ENCODE measurements around the gene GBGT1. TPM values are rescaled to one million over a fixed set of nuclear protein-coding genes. Genes with fewer than 3 reads are reported as not detected.

GBGT1 gene
- total RNA-seq, 1 donor = 4.7 TPM

DNA sequence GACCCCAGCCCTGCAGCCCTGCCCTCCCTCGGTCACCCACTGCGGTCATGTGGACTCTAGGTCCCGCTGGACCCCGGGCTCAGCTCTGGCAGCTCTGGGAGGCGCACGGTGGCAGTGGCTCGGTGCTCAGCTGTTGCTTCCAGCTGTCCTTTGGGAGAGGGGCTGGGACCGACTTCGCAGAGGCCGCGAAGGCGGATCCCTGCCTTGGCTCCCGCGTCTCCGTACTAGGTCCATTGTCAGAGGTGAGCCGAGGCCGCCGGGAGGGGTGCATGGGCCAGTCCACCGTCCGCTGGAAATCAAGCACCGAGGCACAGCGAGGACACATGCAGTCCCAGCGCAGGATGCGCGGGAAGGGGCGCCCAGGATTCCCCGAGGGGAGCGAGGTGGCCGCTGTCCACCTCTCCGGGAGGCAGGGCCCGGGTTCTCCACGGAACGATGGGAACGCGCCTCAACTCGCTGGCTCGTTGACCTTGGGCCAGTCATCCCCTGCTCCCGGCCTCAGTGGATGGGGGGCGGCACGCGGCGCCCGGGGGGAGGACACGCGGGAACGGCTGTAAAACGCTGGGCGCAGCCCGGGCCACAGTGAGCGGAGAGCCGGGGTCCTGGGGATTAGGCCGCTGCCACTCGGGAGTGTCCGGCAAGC is 732 bp downstream of the GBGT1 start:
- H3K4me3 ChIP-seq (ENCODE audit: low read depth, low read length) = peak overlapping the region; percentile 71
- TF ChIP-seq, protein P1, sequence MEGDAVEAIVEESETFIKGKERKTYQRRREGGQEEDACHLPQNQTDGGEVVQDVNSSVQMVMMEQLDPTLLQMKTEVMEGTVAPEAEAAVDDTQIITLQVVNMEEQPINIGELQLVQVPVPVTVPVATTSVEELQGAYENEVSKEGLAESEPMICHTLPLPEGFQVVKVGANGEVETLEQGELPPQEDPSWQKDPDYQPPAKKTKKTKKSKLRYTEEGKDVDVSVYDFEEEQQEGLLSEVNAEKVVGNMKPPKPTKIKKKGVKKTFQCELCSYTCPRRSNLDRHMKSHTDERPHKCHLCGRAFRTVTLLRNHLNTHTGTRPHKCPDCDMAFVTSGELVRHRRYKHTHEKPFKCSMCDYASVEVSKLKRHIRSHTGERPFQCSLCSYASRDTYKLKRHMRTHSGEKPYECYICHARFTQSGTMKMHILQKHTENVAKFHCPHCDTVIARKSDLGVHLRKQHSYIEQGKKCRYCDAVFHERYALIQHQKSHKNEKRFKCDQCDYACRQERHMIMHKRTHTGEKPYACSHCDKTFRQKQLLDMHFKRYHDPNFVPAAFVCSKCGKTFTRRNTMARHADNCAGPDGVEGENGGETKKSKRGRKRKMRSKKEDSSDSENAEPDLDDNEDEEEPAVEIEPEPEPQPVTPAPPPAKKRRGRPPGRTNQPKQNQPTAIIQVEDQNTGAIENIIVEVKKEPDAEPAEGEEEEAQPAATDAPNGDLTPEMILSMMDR (IDR thresholded peaks at IDR 0.05; ENCODE audit: insufficient read depth, low read depth, low read length) = no peak
- no peak for DNase-seq (ENCODE audit: low read depth)

DNA sequence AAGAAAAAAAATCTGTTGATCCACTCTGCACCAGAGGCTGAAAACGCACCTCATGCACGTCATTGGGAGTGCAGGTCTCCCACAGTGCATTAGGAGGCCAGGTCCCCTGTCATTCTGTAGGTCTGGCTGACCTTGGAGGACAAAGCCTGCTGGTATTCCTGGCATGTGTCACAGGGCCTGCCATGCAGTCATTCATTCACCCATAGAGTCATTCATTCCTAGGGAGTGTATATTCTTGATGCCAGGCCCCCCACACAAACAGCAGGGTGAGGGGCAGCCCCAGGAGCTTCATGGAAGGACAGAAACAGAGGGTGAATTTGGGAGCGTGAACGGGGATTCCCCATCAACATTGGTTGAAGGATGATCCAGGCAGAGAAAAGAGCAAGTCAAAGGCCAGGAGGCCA is 2.2 kb downstream of the GBGT1 start:
- TF ChIP-seq, protein P1 (IDR thresholded peaks at IDR 0.05; ENCODE audit: insufficient read depth, low read depth, low read length) = no peak
- no peak overlapping the region for H3K4me3 ChIP-seq (ENCODE audit: low read depth, low read length)
- DNase-seq (ENCODE audit: low read depth) = no peak

DNA sequence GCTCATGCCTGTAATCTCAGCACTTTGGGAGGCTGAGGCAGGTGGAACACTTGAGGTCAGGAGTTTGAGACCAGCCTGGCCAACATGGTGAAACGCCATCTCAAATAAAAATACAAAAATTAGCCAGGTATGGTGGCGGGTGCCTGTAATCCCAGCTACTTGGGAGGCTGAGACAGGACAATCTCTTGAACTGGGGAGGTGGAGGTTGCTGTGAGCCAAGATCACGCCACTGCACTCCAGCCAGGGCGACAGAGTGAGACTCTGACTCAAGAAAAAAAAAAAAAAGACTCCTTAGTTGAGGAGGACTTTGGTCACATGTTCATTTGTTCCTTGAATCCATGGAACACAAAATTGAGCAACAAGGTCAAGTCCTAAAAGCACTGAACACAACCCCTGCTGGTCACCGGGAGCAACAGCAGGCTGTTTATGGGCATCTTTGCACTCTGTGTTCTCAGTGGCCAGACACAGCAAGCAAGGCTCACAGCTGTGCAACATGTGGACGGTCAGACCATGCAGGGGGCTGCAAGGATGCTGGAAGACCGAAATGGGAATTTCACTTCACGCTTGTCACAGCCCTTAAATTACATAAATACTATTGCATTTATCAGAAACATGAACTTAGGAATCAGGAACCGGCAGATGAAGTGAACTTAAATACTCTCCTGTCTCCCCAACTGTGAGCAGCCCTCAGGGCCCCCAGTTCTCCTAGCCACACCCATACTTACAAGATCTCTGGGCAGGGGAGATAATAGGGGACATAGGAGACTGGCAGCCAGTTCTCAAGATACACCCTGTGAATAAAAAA is 2.8 kb downstream of the GBGT1 start:
- TF ChIP-seq, protein P1 (IDR thresholded peaks at IDR 0.05; ENCODE audit: insufficient read depth, low read depth, low read length) = peak; percentile 87
- peak; percentile 87 for DNase-seq (ENCODE audit: low read depth)
- no peak overlapping the region for H3K4me3 ChIP-seq (ENCODE audit: low read depth, low read length)

DNA sequence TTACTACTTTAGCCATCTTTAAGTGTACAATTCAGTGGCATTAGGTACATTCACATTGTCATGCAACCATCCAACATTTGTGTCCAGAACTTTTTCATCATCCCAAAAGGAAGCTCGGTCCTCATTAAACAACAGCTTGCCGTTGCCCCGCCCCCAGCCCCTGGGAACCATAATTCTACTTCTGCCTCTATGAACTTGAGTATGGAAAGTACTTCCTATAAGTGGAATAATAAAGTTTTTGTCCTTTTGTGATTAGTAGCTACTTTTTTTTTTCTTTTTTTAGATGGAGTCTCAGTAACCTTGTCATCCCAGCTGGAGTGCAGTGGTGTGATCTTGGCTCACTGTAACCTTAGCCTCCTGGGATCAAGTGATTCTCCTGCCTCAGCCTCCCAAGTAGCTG is 5.0 kb downstream of the GBGT1 start:
- no peak overlapping the region for H3K4me3 ChIP-seq (ENCODE audit: low read depth, low read length)

DNA sequence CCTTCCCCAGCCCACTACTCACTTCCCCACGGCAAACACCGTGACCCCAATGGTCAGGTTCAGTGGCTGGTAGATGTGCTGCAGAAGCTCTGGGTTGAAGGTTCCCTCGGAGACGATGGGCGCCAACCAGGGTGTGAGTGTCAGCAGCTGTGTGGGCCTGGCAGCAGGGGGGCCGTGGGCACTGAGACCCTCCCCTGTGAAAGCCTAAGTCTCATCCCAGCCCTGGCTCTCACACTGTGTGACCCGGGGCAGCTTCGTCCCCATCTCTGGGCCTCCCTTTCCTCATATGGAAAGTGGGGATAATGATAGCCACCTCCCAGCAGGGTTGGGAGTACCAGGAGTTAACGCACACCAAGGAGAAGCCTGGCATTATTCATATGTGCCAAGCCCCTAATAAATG is 8.6 kb downstream of the GBGT1 start:
- no peak for DNase-seq (ENCODE audit: low read depth)
- TF ChIP-seq, protein P1 (IDR thresholded peaks at IDR 0.05; ENCODE audit: insufficient read depth, low read depth, low read length) = no peak
- no peak overlapping the region for H3K4me3 ChIP-seq (ENCODE audit: low read depth, low read length)

More for the DNA sequence above, 5.0 kb downstream of the GBGT1 start:
- TF ChIP-seq, protein P1 (IDR thresholded peaks at IDR 0.05; ENCODE audit: insufficient read depth, low read depth, low read length) = no peak
- DNase-seq (ENCODE audit: low read depth) = no peak

DNA sequence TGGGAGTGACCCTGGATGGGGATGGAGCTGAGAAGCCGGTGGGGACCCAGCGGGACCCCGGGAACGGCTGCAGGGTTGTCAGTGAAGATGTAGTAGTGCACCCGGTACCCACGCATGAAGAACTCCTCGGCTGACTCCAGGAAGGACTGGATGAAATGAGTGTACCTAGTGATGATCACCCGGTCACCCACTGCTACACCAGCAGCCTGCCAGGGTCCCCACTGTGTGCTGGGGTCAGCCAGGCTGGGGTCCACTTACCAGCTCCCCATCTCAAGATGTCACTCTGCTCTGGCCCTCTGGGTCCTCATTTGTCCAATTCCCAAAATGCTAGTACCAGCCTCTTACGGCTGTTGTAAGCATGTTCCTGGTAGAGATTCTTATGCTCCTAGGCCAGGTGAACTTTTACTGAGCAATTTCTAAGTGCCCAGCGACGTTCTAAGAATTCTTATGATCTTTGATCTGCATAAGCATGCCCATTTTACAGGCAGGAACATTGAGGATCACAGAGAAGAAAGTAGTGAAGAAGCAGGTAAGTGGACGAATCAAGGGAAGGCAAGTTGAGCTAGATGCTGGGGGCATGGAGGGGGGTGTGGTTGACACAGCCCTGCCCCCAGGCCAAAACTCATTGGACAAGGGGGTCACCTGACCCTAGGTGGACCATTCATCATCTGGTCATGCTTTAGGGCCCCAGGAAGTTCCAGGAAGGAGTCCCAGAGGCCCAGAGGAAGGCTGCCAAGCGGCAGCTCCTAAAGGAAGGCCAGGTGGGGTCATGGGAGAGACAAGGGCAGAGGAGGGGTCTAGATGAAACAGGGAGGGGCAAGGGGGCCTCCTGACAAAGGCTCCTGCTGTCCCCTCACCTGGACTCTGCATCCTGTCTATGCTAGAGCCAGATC is 9.4 kb downstream of the GBGT1 start:
- H3K4me3 ChIP-seq (ENCODE audit: low read depth, low read length) = no peak overlapping the region
- TF ChIP-seq, protein P1 (IDR thresholded peaks at IDR 0.05; ENCODE audit: insufficient read depth, low read depth, low read length) = no peak
- DNase-seq (ENCODE audit: low read depth) = no peak

Measured in fibroblast of villous mesenchyme (primary cell).